ENCODE measurements around the gene MAML3.
A peak's percentile ranks its signal among the peaks of the same experiment; 100 is the strongest.

Gene MAML3

DNA sequence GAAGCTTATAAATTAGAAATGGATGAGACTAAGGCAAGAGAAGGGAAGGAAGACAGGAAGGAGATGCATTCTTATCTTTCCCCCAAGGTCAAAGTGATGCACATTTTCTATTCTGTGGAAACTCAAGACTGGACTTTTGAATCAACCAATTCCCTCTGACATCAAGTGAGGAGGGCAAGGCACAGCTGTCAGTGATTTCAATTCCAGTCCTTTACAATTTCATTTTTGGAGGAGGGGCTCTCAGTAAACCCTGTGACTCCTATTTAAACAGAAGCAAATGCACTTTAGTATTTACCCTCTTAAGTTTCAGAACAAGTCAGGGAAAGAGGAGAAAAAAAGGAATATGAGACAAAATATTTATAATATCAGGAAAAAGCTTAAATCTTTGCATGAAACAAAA, 354.4 kb downstream of the MAML3 start:
- Histone ChIP-seq H3K27me3 (ENCODE audit: control insufficient read depth, insufficient read depth, low read length) (no peaks in the 10 kb centered on the region), H3K27ac (peak overlapping the region; percentile 21)

DNA sequence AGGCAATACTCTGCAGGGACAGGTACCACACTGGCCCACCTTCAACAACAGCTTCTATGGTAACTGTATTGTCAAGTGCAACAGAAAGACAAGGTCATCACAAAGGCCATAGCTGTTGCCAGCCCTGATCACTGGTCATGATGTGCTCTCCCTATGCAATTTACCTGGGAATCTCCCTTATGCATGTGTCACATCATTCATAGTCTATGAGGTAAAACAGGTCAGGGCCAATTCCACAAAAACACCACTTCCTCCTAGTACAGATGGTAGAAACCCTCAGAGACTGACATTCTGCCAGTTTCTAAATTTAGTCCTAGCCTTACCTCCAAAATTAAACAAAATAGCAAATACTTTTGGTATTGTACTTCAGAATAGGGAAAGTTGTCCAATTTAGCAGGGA, 355.5 kb downstream of the MAML3 start:
- no peaks in the 10 kb centered on the region for H3K9me3 ChIP-seq (ENCODE audit: control insufficient read depth, low read length)
- no peak overlapping the region for H3K27ac ChIP-seq
- peaks cover 25% of the 10 kb centered on the region for H3K4me1 ChIP-seq
- no peaks in the 10 kb centered on the region for H3K27me3 ChIP-seq (ENCODE audit: control insufficient read depth, insufficient read depth, low read length)
- no peak overlapping the region for H3K9ac ChIP-seq
- no peak for TF ChIP-seq CTCF (IDR thresholded peaks at IDR 0.05)
- no peak overlapping the region for H3K4me3 ChIP-seq (ENCODE audit: low read depth, low read length)
- no peaks in the 10 kb centered on the region for H3K36me3 ChIP-seq (ENCODE audit: control insufficient read depth, insufficient read depth, low read length)
- no peak overlapping the region for H2AFZ ChIP-seq
- H3K4me2 ChIP-seq (ENCODE audit: low read length), result no peak overlapping the region
- H3K79me2 ChIP-seq, result no peaks in the 10 kb centered on the region

More for the DNA sequence above, 354.4 kb downstream of the MAML3 start:
- Histone ChIP-seq H3K4me3 (ENCODE audit: low read depth, low read length) (no peak overlapping the region), H3K9me3 (ENCODE audit: control insufficient read depth, low read length) (no peaks in the 10 kb centered on the region), H3K9ac (no peak overlapping the region), H3K36me3 (ENCODE audit: control insufficient read depth, insufficient read depth, low read length) (no peaks in the 10 kb centered on the region), H2AFZ (no peak overlapping the region), H3K79me2 (no peaks in the 10 kb centered on the region), H3K4me2 (ENCODE audit: low read length) (no peak overlapping the region), H3K4me1 (peaks cover 19% of the 10 kb centered on the region)
- no peak for TF ChIP-seq CTCF (IDR thresholded peaks at IDR 0.05)

- no peak overlapping the region for H3K9ac ChIP-seq
- no peak overlapping the region for H3K4me3 ChIP-seq (ENCODE audit: low read depth, low read length)
- H3K79me2 ChIP-seq, result no peaks in the 10 kb centered on the region
- no peak overlapping the region for H2AFZ ChIP-seq
- H3K4me2 ChIP-seq (ENCODE audit: low read length), result no peak overlapping the region
- no peaks in the 10 kb centered on the region for H3K36me3 ChIP-seq (ENCODE audit: control insufficient read depth, insufficient read depth, low read length)
- H3K4me1 ChIP-seq, result peaks cover 25% of the 10 kb centered on the region
- TF ChIP-seq CTCF (IDR thresholded peaks at IDR 0.05), result no peak
- no peaks in the 10 kb centered on the region for H3K27me3 ChIP-seq (ENCODE audit: control insufficient read depth, insufficient read depth, low read length)
- H3K27ac ChIP-seq, result no peak overlapping the region
- no peaks in the 10 kb centered on the region for H3K9me3 ChIP-seq (ENCODE audit: control insufficient read depth, low read length)
Measured at GRCh38 chr4:139797287-139797686, 356.7 kb downstream of the MAML3 start.

GRCh38 chr4:139795527-139796314, 358.3 kb downstream of the MAML3 start:
- peak overlapping the region; percentile 22 for H2AFZ ChIP-seq
- peaks cover 19% of the 10 kb centered on the region for H3K4me1 ChIP-seq
- H3K4me3 ChIP-seq (ENCODE audit: low read depth, low read length), result no peak overlapping the region
- no peaks in the 10 kb centered on the region for H3K9me3 ChIP-seq (ENCODE audit: control insufficient read depth, low read length)
- no peaks in the 10 kb centered on the region for H3K79me2 ChIP-seq
- H3K27me3 ChIP-seq (ENCODE audit: control insufficient read depth, insufficient read depth, low read length), result no peaks in the 10 kb centered on the region
- no peaks in the 10 kb centered on the region for H3K36me3 ChIP-seq (ENCODE audit: control insufficient read depth, insufficient read depth, low read length)
- TF ChIP-seq CTCF (IDR thresholded peaks at IDR 0.05), result no peak
- H3K9ac ChIP-seq, result no peak overlapping the region
- no peak overlapping the region for H3K4me2 ChIP-seq (ENCODE audit: low read length)
- peak overlapping the region; percentile 77 for H3K27ac ChIP-seq
